Muscle of back (tissue), 11 donors: ENCODE results near the gene TRMT1. TPM values are rescaled to one million over a fixed set of nuclear protein-coding genes. Genes with fewer than 3 reads are reported as not detected.
A peak's percentile ranks its signal among the peaks of the same experiment; 100 is the strongest.

Experiments
- DNase-seq, 3 donors: peaks; one replicate each; pipeline versions ENCODE4 v3.0.0 to v3.0.0-alpha.2; 2013
- polyA plus RNA-seq, 10 donors: library from polyadenylated mRNA; unstranded; fragments of 120-200 nt; gene quantifications; one replicate each; pipeline ENCODE4 v1.2.1, GENCODE V29; 2013; ENCODE audit not compliant: insufficient read length in 10 of 10

TRMT1 gene
- polyA plus RNA-seq, 10 donors = 16.6 to 38.8 (median 23.8) TPM

GRCh38 chr19:13103581-13104359 is 12.8 kb downstream of the TRMT1 start:
- no peak for DNase-seq

GRCh38 chr19:13102666-13103580 is 13.6 kb downstream of the TRMT1 start, which contains the start of gene LYL1:
LYL1 (minus strand) TSS chr19:13102858; CDS start chr19:13101171, 1,687 bp downstream.
- peak in 1 of 3 donors; percentile 83 for DNase-seq

DNA sequence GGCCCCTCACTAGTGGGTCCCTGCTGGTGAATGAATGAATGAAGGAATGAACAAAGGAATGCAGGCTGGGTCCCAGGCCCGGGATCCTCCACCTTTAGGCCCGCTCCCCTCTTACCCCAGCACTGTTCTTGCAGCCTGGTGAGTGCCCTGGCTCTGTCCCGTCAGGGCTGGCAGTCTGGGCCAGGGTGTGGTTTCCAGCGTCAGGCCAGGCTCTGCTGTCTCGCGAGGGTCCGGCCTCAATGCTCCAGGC is 14.2 kb downstream of the TRMT1 start:
- DNase-seq = no peak

- no peak for DNase-seq
Observed at GRCh38 chr19:13101590-13102415, 14.7 kb downstream of the TRMT1 start.

- DNase-seq = peak in 1 of 3 donors; percentile 36
Observed at GRCh38 chr19:13100841-13101589, 15.5 kb downstream of the TRMT1 start.

- peak in 1 of 3 donors; percentile 50 for DNase-seq
Observed at GRCh38 chr19:13100031-13100588, 16.4 kb downstream of the TRMT1 start.

- DNase-seq = peak in 1 of 3 donors; percentile 79
Observed at GRCh38 chr19:13099073-13099999, 17.2 kb downstream of the TRMT1 start.

- peak in 2 of 3 donors; percentile 59 to 88 for DNase-seq
Observed at GRCh38 chr19:13098277-13099072, 18.1 kb downstream of the TRMT1 start.

DNA sequence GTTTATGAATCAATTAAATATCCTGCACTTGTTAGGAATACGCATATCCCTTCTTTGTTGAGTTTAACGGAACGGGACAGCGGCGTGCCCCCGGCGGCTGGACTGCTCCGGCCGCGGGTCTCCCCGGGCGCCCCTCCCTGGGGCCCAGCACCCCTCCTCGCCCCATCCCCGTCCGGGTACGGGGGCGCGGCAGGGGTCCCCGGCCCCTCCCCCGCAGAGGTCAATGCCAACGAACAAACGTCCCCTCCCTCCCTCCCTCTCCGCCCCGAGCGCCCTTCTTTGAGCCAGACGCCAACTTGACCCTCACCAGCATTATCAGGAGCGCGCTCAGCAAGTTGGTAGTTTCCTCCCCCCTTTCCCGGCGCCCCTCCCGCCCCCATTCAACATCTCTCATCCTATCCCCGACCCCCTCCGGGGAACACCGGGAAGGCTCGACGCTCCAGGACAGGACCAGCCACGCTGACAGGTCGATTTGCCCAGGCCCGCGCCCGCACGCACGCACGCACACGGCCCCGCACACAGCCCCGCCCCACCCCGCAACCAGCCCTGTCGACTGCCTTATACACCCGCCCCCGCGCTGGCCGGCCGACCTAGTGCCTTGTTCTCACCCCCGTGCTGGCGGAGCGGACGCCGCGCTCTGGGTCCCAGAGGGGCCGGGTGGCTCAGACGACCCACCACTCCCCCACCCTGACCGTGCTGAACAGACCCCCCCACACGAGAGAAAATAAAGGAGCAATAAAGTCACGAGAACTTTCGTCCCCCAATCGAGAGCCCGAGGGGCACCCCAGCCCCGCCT is 18.9 kb downstream of the TRMT1 start:
- peak in 1 of 3 donors; percentile 52 for DNase-seq

DNA sequence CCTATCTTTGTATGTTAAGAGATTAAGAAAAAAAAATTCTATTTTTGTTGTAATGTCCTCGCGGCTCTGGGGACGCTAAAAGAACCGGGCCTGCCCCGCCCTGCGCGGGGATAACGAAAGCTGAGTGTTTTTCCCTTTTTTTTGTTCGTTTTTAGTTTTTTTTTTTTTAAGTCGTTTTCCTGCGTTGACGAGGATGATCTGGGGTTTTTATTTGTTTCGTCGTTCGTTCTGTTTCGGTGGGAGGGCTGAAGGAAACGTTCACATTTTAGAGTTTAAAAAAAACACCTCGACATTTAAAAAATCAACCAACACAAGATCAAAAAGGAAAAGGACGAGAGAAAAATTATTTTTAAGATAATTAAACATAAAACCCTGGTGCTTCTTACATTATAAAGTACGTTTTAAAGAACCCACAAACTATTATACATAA is 19.5 kb downstream of the TRMT1 start:
- no peak for DNase-seq

DNA sequence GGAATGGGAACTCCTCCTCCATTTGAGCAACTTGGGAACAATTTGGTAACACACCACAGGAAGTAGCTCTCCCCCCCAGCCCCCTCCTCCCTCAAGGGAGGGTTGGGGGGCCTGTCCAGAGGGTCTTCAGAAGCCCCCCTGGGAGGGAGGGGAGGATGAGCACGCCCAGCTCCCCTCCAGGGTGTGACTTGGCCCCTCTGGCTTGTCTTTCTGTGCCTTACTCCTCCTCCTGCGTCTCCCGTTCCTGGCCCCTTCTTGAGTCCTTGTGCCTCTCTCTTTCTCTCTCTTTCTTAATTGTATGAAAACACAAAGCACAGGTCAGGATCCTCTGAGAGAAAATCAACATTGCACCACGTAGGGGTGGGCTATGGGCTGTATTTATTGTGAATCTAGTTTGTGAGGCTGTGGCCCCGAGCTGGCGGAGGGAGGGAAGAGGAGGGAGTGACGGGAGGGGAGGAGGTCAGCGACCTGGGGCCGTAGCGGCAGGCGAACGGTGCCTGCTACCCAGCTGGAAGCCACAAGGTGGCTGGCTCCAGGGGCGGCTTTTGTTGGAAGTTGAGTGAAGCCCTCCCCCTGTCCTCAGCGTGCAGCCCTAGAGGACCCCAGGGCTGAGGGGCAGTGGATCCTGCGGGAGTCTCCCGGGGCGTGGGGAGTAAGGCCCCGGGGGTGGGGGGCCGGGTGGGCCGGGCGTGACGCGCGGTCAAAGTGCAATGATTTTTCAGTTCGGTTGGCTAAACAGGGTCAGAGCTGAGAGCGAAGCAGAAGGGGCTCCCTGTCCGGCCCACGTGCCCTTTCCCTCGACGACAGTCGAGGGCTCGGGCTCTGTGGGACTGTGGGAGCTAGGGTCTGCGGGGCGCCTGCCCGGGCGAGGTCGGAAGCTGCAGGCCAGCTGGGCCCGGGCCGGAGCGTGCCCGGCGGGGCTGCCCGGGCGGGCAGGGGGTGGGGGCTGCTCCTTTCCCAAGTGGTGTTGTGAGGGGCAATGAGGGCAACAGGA is 20.3 kb downstream of the TRMT1 start:
- peak in 1 of 3 donors; percentile 69 for DNase-seq

- no peak for DNase-seq
Observed at GRCh38 chr19:13095393-13095784, 21.2 kb downstream of the TRMT1 start.

DNA sequence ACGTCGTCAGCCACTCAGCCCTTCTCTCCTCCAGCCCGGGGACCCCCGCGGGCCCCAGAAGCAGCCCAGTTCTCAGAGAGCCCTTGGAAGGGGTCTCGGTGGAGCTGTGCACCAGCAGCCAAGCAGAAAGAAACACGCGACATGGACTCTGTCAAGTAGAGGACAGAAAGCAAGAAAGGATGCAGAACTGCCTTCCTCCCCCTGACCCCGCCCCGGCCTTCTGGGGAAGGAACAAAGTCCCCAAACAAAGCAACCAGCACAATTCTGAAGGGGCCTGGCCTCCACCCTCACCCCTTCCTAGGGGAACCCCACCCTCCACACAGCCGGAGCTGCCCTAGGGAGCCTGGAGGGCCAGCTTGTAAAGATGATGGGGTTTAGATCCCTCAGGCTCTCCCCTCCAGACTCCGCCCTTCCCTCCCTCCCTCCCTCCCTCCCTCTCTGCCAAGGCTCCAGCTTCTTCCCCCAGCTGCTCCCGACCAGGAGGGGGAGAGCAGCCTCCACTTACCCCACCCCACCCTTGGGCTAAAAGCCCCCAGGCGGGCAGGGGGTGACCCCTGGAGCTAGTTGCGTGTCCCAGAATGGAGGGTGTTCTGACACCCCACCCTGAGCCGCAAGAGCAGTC is 21.7 kb downstream of the TRMT1 start:
- peak in 1 of 3 donors; percentile 78 for DNase-seq

DNA sequence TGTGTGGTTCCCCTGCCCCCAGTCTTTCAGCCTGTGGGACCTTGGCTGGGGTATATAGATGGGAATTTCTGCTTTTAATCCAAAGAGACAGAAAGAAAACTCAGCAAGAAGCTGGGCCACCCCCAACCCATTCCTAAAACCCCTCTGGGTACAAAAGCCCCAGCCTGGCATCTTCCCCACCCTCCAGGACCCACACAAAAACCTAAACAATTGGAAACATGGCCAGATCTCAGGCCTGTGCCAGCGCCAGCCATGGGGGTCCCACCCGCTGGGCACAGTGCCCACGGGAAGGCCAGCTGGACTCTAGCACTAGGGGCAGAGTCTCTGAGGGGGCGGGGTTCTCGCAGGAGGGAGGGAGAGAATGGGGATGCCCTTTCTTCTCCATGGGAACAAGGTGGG is 22.4 kb downstream of the TRMT1 start:
- no peak for DNase-seq

DNA sequence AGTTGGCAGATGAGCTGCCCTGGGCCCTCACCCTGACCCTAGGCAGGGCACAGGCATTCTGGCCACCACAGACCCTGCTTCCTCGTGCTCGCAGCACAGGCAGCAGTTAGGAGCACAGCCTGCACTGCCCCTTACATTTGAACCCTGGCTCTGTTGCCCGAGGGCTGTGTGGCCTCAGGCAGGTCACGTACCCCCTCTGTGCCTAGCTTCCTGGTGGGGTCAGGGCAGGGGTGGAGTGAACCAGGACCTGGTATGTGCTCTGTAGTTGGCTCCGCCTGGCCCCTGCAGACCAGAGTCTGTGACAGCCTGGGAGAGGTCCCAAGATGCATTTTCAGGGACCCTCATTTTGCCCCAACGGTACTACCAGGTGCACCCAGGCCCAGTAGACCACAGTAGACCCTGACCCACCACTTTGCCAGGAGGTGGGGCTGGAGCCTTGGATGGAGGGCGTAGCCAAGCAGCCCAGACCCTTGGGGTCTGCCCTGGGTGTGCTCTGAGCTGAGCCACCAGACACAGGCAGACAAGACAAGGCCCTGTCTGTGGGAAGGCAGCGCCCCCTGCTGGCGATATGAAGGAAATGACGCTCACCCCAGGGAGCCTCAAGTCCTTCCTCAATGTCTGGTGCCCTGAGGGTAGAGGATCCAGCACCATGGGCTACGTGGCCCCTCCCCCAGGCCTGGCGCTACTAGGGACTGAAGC is 23.0 kb downstream of the TRMT1 start:
- peak; percentile 78 to 92 (median 88) for DNase-seq
